OCI-LY7 (cell line): ENCODE data around the gene SLC8B1. TPM values are rescaled to one million over a fixed set of nuclear protein-coding genes. Genes with fewer than 3 reads are reported as not detected.

Experiments
- BruUV-seq: library from RNA; stranded (reverse); fragments of 400-500 nt; replicated peaks from 2 replicates; lab custom pipeline; 2021; lab: Mats Ljungman, UMichigan
- CTCF ChIA-PET: fragments of 300-600 bp; sonication (Branson Sonifier 250); formaldehyde crosslinking; loops from one replicate; lab custom pipeline; 2022; ENCODE audit warnings: antibody characterized with exemption; ENCODE audit not compliant: unreplicated experiment; lab: Charles Lee
- POLR2A ChIA-PET: fragments of 300-600 bp; sonication (Branson Sonifier 250); formaldehyde crosslinking; loops from one replicate; lab custom pipeline; 2022; ENCODE audit warnings: antibody characterized with exemption; lab: Charles Lee
- DNase-seq: peaks from one replicate; pipeline ENCODE4 v3.0.0-alpha.2; 2015; ENCODE audit warnings: low spot score
- H2AFZ ChIP-seq: fragments of 200-600 bp; sonication (generic), shearing (Covaris generic); 2 replicates; pipeline ENCODE4 v1.6.1; 2014; ENCODE audit warnings: mild to moderate bottlenecking, antibody characterized with exemption, low read length, moderate library complexity
- H3K27ac ChIP-seq: fragments of 200-600 bp; sonication (generic); 2 replicates; pipeline ENCODE4 v1.5.1; 2014; ENCODE audit warnings: mixed run types, low read depth, mild to moderate bottlenecking, moderate library complexity, low read length, inconsistent platforms; ENCODE audit not compliant: poor library complexity, severe bottlenecking
- H3K36me3 ChIP-seq: fragments of 200-600 bp; sonication (generic); 2 replicates; pipeline ENCODE4 v1.6.1; 2014; ENCODE audit warnings: mild to moderate bottlenecking, antibody characterized with exemption, low read length, moderate library complexity, mixed read lengths; ENCODE audit not compliant: insufficient read depth
- H3K4me1 ChIP-seq: fragments of 200-600 bp; sonication (generic); 2 replicates; pipeline ENCODE4 v1.5.1; 2014; ENCODE audit warnings: mild to moderate bottlenecking, low read length; ENCODE audit not compliant: insufficient read depth, poor library complexity, severe bottlenecking
- H3K4me2 ChIP-seq: fragments of 200-600 bp; sonication (generic); 2 replicates; pipeline ENCODE4 v1.6.1; 2014; ENCODE audit warnings: mild to moderate bottlenecking, low read length
- H3K4me3 ChIP-seq: fragments of 200-600 bp; sonication (generic); 2 replicates; pipeline ENCODE4 v1.5.1; 2014; ENCODE audit warnings: mild to moderate bottlenecking, low read depth, low read length; ENCODE audit not compliant: poor library complexity, severe bottlenecking
- H3K79me2 ChIP-seq: fragments of 200-600 bp; sonication (generic); 2 replicates; pipeline ENCODE4 v1.6.1; 2016; ENCODE audit warnings: low read depth, mild to moderate bottlenecking, low read length, moderate library complexity, mixed read lengths; ENCODE audit not compliant: insufficient read depth
- H3K9me2 ChIP-seq: fragments of 200-600 bp; sonication (generic); 2 replicates; pipeline ENCODE4 v1.6.1; 2016; ENCODE audit warnings: mild to moderate bottlenecking, low read length, mixed read lengths; ENCODE audit not compliant: insufficient read depth
- H3K9me3 ChIP-seq: fragments of 200-600 bp; sonication (generic); 2 replicates; pipeline ENCODE4 v1.6.1; 2014; ENCODE audit warnings: mild to moderate bottlenecking, mixed run types, low read length, mixed read lengths
- H4K20me1 ChIP-seq: fragments of 200-600 bp; sonication (generic); 2 replicates; pipeline ENCODE4 v1.6.1; 2014; ENCODE audit warnings: mild to moderate bottlenecking, antibody characterized with exemption, low read length, moderate library complexity, mixed read lengths; ENCODE audit not compliant: insufficient read depth
- EZH2phosphoT487 ChIP-seq: fragments of 200-600 bp; sonication (generic); IDR thresholded peaks from 2 replicates; pipeline ENCODE4 v1.6.1; 2018; ENCODE audit warnings: low read depth, borderline replicate concordance, mild to moderate bottlenecking, mixed run types, antibody characterized with exemption, low read length, moderate library complexity, mixed read lengths
- intact Hi-C: fragments of 100-400 bp; cut with micrococcal nuclease; formaldehyde crosslinking; loops from one replicate; pipeline ENCODE4 v1.10.0; 2022; ENCODE audit not compliant: unreplicated experiment
- total RNA-seq, 2 experiments: library from RNA; depleted of rRNA in 1 of 2; stranded (reverse); fragments of >200 nt in 1 of 2; shearing (Covaris generic) in 1 of 2; gene quantifications; 2 replicates each; pipeline ENCODE4 v1.2.3, GENCODE V29; 2014 to 2022
- TF ChIP-seq, protein P1 (sequence below): fragments of 200-600 bp; sonication (generic); conservative IDR thresholded peaks from 2 replicates; pipeline ENCODE4 v1.5.1; 2014; ENCODE audit warnings: mild to moderate bottlenecking, antibody characterized with exemption, low read length, moderate library complexity, mixed read lengths

Gene SLC8B1
- total RNA-seq, 2 experiments from 2014 or later: 47.1 to 57.2 TPM

GRCh38 chr12:113364698-113365097 is 29.8 kb upstream of the SLC8B1 start:
- ChIA-PET CTCF (no interaction called here), POLR2A (no interaction called here)
- no peak overlapping the region for H2AFZ ChIP-seq
- H3K9me3 ChIP-seq: no peaks in the 10 kb centered on the region
- H3K27ac ChIP-seq: no peak overlapping the region
- H3K4me1 ChIP-seq: peaks cover 9% of the 10 kb centered on the region
- 0 out of 2 replicates have a peak, but pooled peaks cover 7% of the 10 kb centered on the region for H4K20me1 ChIP-seq
- no peak for DNase-seq
- intact Hi-C loops: no loop called here
- H3K4me2 ChIP-seq: no peak overlapping the region
- H3K9me2 ChIP-seq: no peaks in the 10 kb centered on the region
- no TSS peak for BruUV-seq
- H3K4me3 ChIP-seq: no peak overlapping the region
- H3K79me2 ChIP-seq: no peaks in the 10 kb centered on the region
- H3K36me3 ChIP-seq: no peaks in the 10 kb centered on the region
- no peak for TF ChIP-seq EZH2phosphoT487
- TF ChIP-seq, protein P1, sequence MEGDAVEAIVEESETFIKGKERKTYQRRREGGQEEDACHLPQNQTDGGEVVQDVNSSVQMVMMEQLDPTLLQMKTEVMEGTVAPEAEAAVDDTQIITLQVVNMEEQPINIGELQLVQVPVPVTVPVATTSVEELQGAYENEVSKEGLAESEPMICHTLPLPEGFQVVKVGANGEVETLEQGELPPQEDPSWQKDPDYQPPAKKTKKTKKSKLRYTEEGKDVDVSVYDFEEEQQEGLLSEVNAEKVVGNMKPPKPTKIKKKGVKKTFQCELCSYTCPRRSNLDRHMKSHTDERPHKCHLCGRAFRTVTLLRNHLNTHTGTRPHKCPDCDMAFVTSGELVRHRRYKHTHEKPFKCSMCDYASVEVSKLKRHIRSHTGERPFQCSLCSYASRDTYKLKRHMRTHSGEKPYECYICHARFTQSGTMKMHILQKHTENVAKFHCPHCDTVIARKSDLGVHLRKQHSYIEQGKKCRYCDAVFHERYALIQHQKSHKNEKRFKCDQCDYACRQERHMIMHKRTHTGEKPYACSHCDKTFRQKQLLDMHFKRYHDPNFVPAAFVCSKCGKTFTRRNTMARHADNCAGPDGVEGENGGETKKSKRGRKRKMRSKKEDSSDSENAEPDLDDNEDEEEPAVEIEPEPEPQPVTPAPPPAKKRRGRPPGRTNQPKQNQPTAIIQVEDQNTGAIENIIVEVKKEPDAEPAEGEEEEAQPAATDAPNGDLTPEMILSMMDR: no peak

- no peaks in the 10 kb centered on the region for H3K79me2 ChIP-seq
- DNase-seq: no peak
- no peaks in the 10 kb centered on the region for H3K9me3 ChIP-seq
- POLR2A ChIA-PET: interaction anchor here (1.2 kb wide), 1 partner anchor 30 kb away, joined by 6 read pairs; no protein-coding TSS in a partner anchor
- H3K9me2 ChIP-seq: no peaks in the 10 kb centered on the region
- H2AFZ ChIP-seq: no peak overlapping the region
- no peak overlapping the region for H3K27ac ChIP-seq
- no peak overlapping the region for H3K4me3 ChIP-seq
- 0 out of 2 replicates have a peak, but pooled peaks cover 10% of the 10 kb centered on the region for H4K20me1 ChIP-seq
- CTCF ChIA-PET: no interaction called here
- TSS peak; percentile 49 for BruUV-seq
- intact Hi-C loops: no loop called here
- TF ChIP-seq, protein P1: no peak
- TF ChIP-seq EZH2phosphoT487: no peak
- peaks cover 19% of the 10 kb centered on the region for H3K4me1 ChIP-seq
- H3K4me2 ChIP-seq: no peak overlapping the region
- H3K36me3 ChIP-seq: no peaks in the 10 kb centered on the region
These were observed 26.9 kb upstream of the SLC8B1 start for GRCh38 chr12:113361574-113362370.
